NOMO-1 treated with dmso at 0.1 percent for 144 hours (cell line): Measurements from ENCODE around the gene TLX2.

Experiments
- DNase-seq: peaks from one replicate; lab custom pipeline; 2025; ENCODE audit not compliant: unreplicated experiment; lab: John Stamatoyannopoulos, UW

The TLX2 gene

DNA sequence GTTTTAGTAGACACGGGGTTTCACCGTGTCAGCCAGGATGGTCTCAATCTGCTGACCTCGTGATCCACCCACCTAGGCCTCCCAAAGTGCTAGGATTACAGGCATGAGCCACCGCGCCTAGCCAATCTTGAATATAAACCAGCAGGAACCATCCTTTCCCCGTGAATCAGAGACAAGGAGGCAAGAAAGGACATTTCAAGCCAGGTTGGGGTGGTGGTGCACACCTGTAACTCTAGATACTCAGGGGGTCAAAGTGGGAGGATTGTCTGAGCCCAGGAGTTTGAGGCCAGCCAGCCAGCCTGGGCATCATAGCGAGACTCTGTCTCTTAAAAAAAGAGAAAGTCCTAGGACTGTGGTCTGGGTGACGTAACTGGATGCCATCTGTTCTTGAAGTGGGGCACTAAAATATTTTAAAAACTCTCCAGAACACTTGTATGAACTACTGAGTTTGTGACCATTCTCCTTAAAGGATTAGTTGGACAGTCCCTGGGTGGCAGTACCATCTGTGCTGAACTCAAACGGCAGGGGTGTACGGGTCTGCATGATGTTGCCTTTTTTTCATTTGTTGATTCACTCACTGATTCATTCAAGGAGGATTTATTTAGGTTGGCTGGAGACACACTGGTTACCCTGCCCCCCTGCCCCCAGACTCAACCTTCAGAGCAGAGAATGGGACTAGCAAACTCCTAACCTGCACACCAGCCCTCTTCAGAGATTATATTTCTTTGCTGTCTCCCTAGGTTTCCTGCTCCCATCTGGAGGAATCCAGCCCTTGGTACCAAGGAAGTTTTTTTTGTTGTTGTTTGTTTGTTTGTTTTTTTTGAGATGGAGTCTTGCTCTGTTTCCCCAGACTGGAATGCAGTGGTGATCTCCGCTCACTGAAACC, 2.9 kb upstream of the TLX2 start:
- DNase-seq = no peak

DNA sequence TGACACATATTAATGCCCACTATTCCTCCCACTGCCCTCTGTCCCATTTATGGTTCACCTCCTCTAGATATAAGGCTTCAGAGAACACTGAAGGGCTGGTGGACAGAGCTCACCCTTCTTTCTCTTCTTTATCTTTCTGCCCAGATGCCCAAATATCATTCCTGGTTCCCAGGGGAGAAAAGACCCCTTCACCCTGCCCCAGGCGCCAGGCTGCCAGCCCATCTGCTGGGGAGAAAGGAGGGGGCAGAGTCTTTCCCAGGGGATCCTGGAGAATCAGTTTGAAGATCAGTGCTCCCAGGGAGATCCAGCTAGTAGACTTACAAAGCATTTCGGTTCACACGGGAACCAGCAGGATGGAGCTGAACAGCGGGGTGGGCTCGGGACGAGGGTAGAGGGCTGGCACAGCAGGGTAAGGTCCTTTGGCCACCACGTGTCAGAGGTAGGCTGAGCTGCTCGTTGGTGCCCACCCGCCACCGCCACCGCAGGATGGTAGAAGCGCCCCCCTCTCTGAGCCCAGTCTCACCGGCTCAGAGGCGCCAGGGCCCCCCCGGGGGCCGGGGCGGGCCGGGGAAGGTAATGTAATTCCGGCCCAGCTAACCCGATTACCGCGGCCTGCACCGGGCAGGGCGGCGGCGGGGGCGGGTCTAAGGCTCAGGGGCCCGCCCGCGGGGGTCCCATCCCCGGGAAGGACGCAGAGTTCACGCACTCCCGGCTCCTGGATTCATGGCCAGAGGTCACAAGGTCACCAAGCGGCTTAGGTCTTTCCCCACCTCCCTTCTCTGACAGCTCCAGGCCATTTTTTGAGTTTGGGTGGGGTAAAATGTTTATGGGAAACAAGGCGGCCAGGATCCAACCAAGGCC, 1.3 kb upstream of the TLX2 start:
- DNase-seq = no peak

- no peak for DNase-seq
These were observed 464 bp upstream of the TLX2 start for GRCh38 chr2:74513605-74514367.

GRCh38 chr2:74515271-74515980, 1.2 kb downstream of the TLX2 start:
- no peak for DNase-seq

DNA sequence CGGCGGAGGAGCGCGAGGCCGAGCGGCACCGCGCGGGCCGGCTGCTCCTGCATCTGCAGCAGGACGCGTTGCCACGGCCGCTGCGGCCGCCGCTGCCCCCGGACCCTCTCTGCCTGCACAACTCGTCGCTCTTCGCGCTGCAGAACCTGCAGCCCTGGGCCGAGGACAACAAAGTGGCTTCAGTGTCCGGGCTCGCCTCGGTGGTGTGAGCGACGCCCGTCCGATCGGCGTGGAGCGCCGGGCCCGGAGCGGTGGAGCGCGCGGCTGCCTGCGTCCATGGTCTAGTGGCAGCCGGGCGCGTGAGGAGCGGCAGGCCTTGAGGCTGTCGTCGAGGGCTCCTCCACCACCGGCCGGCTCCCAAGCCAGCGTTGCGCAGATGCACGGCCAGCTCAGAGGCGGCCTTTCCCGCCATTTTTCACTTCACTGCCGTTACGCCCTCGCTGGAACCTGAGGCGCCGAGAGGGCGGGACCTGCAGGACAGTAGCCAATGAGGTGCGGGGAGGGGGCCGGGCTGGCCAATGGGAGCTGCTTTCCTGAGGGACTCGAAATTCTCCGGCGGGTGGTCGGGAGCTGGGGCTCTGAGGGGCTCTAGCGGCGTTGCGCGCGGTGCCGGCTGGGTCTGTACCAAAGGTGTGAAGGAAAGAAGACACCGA, 1.9 kb downstream of the TLX2 start:
- DNase-seq = no peak

DNA sequence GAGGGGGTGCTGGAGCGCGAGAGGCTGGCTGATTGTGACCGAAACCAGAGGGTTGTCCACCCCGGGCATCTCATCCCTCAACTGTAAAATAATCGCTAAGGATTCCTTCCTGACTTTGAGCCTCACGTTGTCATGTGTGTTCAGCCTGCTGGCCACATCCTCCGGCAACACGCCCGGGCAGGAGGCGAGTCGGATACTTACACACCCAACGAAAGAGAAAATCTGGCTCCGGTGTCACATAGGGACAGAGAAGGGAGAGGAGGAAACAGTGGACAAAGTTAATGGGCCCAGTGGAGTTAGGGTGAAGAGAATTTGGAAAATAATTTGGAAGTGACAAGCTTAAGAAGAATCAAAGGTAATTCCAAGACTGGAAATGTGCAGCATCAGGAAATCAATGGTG, 2.4 kb downstream of the TLX2 start:
- DNase-seq = no peak

GRCh38 chr2:74522516-74522915, 8.3 kb downstream of the TLX2 start:
- no peak for DNase-seq

DNA sequence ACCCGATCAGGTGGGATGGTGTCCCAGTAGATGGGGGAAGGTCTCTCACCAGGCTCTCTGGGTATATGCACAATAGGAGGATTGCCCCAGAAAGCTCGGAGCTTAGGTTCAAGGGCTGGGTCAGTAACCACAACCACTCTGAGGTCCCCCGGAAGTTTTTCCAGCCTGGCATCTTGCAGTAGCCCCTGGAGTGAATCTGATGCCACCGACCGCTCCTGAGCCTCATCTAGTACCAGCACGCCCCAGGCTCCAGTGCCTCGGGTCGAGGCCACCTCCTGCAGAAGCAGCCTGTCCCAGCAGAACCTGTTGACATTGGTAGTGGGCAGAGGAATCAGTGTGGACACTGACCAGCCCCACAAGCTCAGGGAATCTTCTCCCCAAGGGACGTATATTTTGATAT, 9.8 kb downstream of the TLX2 start:
- no peak for DNase-seq

DNA sequence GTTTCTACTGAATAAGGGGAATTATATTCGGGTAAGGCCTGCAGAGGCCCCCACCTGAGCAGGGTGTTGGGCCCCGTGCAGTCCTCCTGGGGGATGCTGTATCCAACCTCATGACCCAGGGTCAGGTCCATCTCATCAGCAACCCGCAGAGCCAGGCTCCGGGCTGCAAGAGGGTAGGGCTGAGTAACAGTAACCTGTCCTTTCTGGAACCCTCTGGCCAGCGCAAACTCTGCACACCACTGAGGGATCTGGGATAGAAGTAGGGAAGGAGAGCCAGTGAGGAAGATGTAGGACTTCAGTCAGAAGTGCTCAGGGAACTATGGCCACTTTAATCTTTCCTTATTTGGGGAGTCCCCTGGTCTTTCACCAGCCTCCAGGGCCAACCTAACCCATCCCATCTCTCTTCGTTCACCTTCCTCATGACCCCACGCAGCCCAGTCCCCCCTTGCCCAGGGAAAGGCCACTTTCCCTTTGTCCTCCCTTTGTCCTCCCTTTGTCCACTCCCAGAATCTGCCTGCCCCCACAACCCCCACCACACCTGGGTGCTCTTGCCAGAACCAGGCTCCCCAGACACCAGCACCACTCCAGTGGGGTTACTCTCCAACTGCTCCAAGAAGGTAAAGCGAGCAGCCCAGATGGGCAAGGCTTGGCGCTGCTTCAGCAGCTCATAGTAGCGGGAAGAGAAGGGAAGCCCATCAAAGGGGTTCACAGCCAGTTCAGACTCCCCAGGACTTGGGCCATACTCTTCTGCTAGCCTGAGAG, 10.9 kb downstream of the TLX2 start:
- no peak for DNase-seq

DNA sequence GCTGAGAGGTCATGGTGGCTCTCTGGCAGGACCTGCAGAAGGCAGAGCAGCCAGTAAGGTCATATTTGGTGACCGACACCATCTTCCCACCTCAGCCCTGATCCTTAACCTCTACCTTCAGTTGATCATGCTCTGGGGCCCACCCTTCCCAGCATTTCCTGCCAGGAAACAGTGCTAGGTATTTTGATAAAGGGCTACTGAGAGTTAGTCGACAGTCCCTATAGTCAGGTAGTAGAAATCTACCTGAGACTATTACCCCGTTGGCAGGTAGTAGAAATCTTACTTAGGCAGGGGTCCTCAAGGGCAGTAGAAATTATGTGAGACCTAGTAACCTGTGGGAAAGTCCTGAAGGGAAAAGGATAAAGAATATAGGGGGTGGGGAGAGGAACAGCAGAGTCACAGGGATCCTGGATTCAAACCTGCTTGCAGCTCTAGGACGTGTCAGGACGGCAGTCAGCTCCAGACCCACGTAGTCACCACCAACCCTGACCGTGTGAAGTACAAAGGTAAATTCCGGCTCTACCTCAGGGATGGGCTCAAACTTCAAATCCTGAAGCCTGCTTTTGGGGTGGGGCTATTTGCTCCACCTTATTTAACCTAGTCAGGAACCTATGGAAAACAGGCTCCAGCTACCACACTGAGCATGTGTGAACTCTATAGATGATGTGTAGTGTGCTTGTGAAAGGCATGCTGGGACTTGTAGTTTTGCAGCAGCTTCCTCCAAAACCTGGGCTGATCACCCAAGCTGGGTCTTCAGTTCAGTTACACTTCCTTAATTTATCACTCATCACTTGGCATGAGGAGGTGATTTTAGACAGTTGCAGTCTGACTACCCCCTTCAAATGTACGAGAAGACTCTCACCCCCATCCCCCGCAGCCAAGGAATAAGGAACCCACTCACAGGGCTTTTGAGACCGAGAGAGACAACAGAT, 11.7 kb downstream of the TLX2 start, which contains the start of gene DQX1:
TSS of gene DQX1 (minus strand) at position 515 of the 932 bp plus-strand sequence. CDS start at position 13, 502 bp downstream.
- DNase-seq = peak; percentile 56

- no peak for DNase-seq
These were observed 12.5 kb downstream of the TLX2 start for GRCh38 chr2:74526649-74527230.

DNA sequence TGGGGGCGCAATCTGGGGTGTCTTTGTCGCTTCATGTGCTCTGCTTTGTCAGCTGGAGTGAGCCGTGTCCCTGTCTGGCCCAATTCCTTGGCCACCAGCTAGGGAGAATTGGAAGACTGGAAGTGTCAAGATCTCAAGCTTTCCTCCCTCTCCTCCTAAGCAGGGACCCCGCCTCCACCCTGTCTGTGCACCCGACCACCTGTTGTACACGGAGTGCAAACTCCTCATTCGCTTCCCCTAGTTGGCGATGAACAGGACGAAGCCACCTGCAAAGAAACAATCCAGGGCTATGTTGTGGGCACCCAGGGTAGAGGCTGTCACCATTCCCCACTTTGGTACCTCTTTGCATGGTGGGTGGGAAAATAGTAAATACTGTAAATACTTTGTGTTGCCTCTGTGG, 13.5 kb downstream of the TLX2 start:
- DNase-seq = no peak

GRCh38 chr2:74528600-74529356, 14.5 kb downstream of the TLX2 start:
- DNase-seq = no peak

DNA sequence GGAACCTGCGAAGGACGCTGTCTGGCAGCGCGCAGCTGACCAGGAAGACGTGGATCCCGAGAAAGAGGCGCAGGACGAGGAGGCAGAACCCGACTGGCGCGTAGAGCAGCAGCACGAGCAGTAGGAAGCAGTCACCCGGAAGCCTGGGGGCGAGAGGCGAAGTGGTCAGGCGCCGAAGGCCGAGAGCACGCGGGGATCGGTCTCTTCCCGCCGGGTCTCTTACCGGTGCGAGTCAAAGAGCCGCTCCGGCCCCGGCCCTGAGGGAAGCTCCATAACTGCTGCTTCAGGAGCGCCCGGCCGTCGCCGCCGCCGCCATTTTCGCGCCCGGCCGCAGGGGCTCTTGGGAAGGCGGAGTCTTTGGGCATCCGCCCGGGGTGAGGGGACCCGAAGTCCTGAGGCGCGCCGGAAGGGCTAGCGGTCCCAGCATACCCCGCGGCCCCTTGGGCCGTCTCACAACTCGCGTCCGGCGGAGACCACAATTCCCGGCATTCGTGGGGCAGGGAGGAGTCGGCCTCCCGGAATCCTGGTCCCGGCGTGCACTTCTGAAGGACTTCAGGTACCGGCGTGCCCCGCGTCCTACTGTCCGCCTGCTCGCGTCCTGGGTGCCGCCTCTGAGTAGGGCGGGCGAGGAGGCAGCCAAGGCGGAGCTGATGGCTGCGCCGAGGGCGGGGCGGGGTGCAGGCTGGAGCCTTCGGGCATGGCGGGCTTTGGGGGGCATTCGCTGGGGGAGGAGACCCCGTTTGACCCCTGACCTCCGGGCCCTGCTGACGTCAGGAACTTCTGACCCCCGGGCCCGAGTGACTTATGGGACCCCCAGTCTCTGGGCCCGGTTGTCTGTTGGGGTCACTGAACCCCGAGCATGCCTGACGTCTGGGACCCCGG, 15.3 kb downstream of the TLX2 start, which contains the start of the genes AUP1 and HTRA2:
TSS of gene AUP1 (minus strand) at position 350 of the 882 bp plus-strand sequence. CDS start at position 273, 77 bp downstream.
TSS of gene HTRA2 (plus strand) at position 577 of the 882 bp plus-strand sequence. CDS start at position 651, 74 bp downstream.
- DNase-seq = peak; percentile 97

DNA sequence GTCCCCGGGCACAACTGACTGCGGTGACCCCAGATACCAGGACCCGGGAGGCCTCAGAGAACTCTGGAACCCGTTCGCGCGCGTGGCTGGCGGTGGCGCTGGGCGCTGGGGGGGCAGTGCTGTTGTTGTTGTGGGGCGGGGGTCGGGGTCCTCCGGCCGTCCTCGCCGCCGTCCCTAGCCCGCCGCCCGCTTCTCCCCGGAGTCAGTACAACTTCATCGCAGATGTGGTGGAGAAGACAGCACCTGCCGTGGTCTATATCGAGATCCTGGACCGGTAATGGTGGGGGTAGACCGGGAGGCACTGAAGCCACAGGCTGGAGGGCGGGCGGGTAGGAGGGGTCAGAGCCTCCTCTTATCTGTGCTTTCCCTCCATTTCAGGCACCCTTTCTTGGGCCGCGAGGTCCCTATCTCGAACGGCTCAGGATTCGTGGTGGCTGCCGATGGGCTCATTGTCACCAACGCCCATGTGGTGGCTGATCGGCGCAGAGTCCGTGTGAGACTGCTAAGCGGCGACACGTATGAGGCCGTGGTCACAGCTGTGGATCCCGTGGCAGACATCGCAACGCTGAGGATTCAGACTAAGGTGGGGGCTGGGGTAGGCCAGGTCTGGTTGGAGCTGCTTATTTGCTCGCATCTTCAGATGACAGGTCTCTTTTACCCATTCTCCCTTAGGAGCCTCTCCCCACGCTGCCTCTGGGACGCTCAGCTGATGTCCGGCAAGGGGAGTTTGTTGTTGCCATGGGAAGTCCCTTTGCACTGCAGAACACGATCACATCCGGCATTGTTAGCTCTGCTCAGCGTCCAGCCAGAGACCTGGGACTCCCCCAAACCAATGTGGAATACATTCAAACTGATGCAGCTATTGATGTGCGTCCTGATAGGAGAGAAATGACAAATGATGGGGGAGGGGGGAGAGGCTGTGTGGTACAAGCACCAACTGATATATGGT, 16.3 kb downstream of the TLX2 start:
- peak; percentile 16 for DNase-seq
